HFF-Myc (cell line): ENCODE measurements around the gene NCOA5.
A peak's percentile ranks its signal among the peaks of the same experiment; 100 is the strongest.

Source experiments
- DNase-seq: peaks from one replicate; pipeline ENCODE4 v3.0.0-alpha.2; 2011; ENCODE audit warnings: low read depth; ENCODE audit errors: extremely low read depth
- H3K4me3 ChIP-seq: replicated peaks from 2 replicates; pipeline ENCODE4 v1.5.1; 2011; ENCODE audit warnings: low read depth, mild to moderate bottlenecking, control low read depth, low read length
- TF ChIP-seq, protein P1 (sequence below): IDR thresholded peaks from 2 replicates; pipeline ENCODE4 v1.5.1; 2012; ENCODE audit warnings: mild to moderate bottlenecking, low read depth, low read length, control low read depth; ENCODE audit errors: missing control alignments

The NCOA5 gene

DNA sequence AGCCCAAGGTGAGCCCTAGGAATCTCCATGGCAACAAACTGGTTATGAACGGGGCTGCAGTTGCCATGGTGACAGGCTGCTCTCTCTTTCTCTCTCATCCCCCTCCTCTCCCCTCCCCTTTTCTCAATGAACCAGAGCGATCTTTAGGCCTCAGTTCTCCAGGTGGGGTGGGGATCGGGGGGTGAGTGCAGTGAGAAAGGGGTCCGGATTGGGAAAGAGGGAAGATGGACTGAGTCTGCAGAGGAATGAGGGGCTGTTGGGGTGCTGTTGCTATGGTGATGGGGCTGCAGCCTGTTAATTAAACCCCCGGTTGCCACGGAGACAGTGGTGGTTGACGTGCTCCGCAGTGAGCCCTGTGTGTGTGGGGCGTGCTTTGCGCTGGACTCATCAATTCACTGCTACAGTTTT, 64.4 kb downstream of the NCOA5 start:
- TF ChIP-seq, protein P1, sequence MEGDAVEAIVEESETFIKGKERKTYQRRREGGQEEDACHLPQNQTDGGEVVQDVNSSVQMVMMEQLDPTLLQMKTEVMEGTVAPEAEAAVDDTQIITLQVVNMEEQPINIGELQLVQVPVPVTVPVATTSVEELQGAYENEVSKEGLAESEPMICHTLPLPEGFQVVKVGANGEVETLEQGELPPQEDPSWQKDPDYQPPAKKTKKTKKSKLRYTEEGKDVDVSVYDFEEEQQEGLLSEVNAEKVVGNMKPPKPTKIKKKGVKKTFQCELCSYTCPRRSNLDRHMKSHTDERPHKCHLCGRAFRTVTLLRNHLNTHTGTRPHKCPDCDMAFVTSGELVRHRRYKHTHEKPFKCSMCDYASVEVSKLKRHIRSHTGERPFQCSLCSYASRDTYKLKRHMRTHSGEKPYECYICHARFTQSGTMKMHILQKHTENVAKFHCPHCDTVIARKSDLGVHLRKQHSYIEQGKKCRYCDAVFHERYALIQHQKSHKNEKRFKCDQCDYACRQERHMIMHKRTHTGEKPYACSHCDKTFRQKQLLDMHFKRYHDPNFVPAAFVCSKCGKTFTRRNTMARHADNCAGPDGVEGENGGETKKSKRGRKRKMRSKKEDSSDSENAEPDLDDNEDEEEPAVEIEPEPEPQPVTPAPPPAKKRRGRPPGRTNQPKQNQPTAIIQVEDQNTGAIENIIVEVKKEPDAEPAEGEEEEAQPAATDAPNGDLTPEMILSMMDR, result no peak

DNA sequence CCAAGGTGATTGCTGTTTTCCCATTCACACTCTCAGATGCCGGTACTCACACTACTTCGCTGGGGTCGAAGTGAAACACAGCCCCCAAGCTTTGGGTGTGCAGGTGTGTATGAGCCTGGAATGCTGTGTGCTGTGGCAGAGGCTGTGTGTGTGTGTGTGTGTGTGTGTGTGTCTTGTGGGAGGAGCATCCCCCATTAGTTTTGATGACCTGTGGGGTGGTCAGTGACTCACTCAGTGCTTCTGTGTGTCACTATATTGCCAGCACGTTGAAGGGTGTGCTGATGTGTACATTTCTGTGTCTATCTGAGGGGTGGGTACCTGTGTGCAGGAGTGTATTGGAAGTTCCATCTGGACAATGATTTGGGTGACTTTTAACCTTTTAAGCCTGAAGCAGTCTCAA, 65.8 kb downstream of the NCOA5 start:
- TF ChIP-seq, protein P1, result no peak
- no peak for DNase-seq
- H3K4me3 ChIP-seq, result no peak overlapping the region

More for the DNA sequence above, 64.4 kb downstream of the NCOA5 start:
- no peak overlapping the region for H3K4me3 ChIP-seq
- no peak for DNase-seq

DNA sequence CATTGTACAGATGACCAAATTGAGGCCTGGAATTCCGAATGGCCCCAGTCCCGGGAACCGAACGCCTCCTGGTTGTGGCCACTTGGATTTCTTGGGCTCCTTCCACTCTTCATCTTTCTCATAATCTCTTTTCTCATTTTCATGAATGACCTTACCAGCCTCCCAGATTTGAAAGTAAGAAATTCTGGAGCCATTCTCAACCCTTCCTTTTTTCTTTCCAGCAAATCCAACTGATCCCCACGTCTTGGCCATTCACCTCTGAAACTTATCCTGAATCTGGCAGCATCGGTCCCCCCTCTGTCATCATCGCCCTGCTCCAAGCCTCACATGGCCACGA, 66.6 kb downstream of the NCOA5 start:
- DNase-seq, result no peak
- no peak overlapping the region for H3K4me3 ChIP-seq
- TF ChIP-seq, protein P1, result no peak

DNA sequence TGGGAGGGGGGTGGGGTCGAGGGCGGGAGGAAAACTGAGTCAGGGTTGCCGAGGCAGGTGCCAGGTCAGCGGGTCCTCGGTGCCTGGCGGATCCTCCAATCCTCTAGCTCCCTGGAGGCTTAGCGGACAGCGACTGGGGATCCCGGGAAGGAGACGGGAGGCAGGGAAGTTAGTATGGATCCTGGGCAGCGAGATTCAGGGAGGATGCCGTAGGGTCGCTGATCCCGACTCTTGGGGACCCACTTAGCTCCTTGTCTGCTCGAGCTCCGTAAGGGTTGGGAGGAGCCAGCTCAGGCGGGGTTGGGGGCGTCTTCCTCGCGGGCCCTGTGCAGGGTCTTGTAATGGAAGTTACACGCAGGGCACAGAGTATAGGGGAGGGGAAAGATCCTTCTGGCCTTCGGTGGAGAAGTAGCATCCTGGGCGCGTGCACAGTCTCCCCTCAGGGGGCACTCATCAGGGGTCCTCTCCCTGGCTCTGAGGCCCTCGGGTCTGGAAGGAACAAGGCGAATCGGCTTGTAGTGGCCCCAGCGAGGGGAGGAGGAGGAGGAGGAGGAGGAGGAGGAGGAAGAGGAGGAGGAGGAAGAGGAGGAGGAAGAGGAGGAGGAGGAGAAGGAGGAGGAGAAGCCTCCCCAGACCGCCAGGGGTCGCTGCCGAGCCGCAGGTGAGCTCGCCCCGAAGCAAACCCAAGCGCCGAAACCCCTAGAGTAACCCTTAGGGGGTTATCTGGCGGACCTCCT, 67.2 kb downstream of the NCOA5 start:
- TF ChIP-seq, protein P1, result peak; percentile 78
- no peak for DNase-seq
- no peak overlapping the region for H3K4me3 ChIP-seq

DNA sequence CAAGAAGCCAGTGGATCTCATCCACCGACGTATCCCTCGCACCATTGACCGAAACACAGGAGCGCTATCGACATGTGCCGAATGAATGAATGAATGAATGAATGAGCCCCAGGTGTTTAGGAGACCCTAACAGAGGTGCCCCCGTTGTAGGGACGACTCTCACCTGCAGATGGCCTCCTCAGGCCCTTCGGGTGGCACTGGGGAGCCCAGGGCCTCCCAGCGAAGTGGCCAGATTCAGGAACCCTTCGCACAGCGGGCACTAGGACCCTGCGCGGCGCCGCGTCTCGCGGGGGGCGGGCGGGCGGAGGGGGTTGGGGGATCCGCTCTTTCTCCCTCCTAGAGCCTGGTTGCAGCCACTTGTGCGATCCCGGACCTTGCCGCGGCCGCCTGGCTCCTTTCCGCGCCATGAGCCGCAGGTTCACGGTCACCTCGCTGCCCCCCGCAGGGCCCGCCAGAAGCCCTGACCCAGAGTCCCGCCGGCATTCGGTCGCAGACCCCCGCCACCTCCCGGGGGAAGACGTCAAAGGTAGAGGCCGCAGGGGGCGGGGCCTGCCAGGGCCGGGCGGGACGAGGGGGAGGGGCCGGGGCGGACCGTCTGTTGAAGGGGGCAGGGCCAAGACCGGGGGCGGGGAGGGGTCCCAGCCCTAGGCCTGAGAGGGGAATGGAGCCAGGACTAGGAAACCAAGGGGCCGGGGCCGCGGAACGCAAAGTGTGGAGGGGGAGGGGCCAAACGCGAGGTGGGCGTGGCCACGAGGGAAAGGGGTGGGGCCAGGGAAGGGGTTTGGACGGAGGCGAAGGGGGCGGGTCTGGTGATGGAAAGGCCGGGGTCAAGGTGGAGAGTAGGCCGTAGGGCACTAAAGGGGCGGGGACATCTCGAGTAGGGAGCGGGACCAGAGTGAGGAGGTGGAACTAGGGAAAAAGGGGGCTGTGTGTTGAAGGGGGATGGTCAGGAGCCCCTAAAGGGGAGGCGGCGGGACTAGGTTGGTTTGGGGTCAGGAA, 68.1 kb downstream of the NCOA5 start:
- peak overlapping the region; percentile 30 for H3K4me3 ChIP-seq
- DNase-seq, result no peak
- TF ChIP-seq, protein P1, result no peak

DNA sequence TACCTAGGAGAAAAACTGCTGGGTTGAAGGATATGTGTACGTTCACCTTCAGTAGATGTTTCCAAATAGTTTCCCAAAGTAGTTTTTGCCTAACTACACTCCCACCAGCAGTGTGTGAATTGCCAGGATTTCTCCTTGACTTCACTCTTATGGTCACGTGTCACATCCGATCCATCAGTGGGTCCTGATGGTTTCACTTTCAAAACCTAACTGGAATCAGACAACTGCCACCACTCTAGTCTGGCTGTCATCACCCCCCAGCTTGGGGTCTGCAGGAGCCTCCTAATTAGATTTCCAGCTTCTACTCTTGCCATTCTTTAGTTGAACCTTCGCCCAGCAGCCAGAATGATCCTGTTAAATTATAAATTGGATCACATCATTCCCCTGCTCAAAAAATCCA, 69.2 kb downstream of the NCOA5 start:
- TF ChIP-seq, protein P1, result no peak
- H3K4me3 ChIP-seq, result no peak overlapping the region
- DNase-seq, result no peak
